HG03064 (cell line): Measurements from ENCODE around the gene ANKFN1.

Source experiments
- ATAC-seq: cut with Tn5 transposase; IDR thresholded peaks from one replicate; pipeline ENCODE4 v1.9.1; 2021; ENCODE audit warnings: low read depth; ENCODE audit not compliant: unreplicated experiment

ANKFN1 gene, protein sequence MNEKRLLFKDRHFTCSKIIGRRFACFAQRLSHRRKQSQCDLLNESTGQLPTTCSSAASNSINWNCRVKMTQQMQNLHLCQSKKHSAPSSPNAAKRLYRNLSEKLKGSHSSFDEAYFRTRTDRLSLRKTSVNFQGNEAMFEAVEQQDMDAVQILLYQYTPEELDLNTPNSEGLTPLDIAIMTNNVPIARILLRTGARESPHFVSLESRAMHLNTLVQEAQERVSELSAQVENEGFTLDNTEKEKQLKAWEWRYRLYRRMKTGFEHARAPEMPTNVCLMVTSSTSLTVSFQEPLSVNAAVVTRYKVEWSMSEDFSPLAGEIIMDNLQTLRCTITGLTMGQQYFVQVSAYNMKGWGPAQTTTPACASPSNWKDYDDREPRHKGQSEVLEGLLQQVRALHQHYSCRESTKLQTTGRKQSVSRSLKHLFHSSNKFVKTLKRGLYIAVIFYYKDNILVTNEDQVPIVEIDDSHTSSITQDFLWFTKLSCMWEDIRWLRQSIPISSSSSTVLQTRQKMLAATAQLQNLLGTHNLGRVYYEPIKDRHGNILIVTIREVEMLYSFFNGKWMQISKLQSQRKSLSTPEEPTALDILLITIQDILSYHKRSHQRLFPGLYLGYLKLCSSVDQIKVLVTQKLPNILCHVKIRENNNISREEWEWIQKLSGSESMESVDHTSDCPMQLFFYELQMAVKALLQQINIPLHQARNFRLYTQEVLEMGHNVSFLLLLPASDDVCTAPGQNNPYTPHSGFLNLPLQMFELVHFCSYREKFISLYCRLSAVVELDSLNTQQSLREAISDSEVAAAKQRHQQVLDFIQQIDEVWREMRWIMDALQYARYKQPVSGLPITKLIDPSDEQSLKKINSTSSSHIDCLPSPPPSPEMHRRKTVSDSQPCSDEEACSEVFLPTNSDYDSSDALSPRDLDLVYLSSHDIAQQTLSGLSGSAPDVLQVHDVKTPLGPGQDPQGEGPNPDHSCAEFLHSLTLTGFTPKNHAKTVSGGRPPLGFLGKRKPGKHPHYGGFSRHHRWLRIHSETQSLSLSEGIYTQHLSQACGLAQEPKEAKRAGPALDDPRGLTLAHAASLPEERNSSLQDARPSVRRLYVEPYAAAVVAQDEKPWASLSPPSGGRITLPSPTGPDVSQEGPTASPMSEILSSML

DNA sequence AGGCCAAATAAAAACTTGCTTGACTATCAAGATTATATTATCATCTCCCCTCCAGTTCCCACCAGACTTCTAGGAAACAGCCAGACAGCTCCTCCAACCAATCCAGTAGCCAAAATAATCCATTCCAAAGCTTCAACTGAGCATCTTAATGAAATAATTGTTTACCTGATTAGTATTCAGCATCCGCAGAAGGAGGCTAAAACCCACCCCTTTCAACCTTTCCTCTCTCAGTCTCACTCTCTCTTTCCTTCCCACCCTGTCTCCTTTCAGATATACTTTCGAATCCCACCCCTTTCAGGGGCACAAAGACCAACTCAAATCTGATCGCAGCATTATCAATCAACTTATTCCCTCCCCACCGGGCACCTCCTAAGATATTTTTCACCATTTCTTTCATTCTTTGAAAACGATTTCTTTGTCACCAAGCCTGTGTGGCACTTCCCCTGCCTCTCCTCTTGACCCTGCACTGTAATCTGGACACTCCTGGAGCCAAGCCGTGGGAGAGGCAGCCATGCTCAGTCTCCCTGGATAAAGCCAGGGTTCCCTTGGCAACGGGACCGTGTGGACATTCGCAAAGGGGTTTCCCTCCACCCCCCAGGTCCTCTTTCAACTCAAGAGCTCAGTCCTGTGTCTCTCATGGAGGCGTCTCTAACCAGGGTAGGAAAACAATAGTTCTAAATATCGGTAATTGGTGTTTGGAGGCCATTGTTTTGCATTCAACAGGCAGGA, at the start of gene ANKFN1:
TSS of gene ANKFN1 (plus strand) at position 602 of the 729 bp plus-strand sequence. CDS start 59,193 bp downstream, outside the sequence.
- no peak for ATAC-seq

DNA sequence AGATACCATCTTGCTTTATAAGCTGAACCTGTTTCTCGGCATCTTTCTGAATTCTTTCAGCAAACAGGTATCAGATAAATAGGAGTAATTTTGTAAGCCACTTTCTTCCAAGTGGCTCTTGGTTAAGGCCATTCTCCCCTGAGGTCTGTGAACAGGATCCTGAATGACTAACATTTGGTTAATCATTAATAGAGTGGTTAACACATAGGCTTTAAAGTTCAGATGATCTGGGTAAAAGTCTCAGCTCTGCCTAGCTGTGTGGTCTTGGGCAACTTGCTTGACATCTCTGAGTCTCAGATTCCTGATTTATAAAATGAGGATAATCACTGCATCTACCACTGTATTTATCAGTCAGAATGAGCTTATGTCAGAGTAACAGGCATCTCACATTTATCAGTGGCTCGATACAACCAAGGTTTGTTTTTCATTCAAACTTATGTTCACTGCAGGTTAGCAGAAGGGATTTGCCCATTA, 44.4 kb upstream of the ANKFN1 start:
- ATAC-seq: no peak

DNA sequence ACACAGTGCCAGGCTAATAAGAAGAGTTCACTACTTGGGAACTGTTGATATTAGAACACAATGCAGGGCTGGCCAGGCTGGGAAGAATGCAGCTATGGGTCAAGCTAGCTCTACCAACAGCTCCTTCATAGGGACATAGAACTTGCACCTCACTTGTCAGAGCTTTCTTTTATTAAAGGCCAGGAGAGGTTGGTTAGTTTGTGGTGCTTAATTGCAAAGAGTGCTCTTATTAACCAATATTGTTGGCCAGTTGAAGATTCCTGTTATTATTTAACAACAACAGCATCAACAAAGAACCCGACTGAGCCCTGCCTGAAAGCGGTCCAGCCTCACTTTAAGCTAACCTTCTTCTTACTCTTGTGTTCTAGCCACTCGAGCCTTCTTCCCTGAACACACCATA, 43.4 kb upstream of the ANKFN1 start:
- ATAC-seq: no peak

DNA sequence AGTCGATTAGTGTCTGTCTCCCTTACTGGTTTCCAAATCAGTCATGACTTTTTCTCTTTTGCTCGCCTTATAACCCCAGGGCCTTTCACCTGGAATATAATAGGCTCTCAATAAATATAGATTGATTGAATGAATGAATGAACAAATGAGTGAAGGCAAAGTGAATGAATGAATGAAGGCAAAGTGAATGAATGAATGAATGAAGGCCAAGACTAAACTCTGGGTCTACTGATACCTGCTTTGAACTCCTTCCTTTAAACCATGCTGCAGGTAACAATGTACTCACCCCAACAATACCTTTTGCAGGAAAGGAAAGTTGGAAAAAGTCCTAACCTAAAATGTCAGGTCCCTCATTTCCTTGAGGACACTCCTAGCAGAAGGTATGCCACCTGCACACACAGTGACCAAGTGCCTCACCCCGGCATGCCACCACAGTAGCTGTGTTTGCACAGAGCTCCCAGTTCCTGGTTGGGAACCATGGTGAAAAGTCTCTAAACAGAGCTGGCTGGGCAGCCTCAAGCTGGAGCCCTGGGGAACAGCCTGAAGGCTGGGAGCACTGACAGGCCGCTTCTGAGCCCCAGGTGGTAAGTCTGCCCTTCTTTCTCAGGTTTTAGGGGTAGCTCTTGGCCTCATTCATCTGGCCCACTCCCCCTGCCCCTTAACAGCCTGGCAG, 42.7 kb upstream of the ANKFN1 start:
- ATAC-seq: no peak

DNA sequence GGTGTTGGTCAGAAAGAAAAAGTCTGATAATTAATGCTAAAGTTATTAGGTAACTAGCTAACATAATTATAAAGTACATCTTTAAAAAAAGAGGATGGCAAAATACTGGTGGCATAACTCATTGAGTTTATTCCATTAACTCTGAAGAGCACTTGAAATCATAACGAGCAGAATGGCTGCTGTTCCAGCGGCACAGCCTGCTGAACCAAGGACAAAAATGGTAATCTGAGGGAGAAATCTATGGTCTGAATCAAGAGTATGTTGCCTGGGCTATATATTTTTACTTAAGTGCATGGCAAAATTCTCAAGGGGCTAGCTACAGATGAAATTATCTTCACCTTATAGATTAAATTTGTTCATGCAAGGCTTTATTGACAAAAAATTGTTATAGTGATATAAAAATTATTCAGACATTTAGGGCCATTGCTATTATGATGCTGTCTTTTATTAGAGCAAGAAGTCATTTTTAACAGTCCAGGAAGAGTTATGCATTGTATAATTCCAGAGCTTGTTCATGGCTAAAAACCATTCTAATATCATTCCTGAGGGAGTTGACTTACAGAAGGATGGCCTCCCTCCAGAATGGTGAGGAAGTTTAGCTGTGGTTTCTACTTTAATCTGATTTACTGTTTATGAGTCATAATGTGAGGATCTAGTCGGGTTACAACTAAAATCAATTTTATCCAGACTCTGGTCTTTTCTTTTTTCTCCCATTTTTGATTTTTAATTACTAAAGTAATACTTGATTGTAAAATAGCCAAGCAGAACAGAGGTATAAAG, 41.4 kb upstream of the ANKFN1 start:
- ATAC-seq: no peak

DNA sequence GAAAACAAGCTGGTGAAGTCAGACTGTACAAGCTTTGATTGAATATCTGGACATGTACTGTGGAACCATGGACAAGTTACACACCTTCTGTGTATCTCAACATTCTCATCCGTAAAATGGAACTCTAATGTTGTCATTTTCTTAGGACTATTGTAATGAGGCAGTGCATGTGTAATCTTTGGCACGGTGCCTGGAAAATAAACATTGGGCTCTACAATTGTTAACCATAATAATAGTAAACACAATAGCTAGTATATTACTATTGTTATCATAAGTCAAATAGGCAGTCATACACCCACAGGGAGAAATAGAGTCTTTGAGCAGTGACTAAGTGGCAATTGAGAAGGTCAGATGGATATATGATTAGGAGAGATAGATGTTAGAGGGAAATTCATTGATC, 39.8 kb upstream of the ANKFN1 start:
- no peak for ATAC-seq

DNA sequence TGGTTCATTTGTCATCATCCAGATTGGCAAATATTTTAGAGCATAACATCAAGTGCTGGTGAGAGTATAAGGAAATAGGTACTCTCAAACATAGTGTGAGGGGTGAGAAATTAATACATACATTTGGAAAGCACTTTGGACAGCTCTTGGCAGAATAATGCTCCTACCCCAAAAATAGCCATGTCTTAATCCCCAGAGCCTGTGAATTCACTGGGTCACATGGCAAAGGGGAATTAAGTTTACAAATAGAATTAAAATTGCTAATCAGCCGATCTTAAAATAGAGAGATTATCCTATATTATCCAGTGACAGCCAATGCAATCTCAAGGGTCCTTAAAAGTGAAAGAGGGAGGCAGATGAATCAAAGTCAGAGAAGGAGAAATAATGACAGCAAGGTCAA, 38.8 kb upstream of the ANKFN1 start:
- ATAC-seq: no peak

DNA sequence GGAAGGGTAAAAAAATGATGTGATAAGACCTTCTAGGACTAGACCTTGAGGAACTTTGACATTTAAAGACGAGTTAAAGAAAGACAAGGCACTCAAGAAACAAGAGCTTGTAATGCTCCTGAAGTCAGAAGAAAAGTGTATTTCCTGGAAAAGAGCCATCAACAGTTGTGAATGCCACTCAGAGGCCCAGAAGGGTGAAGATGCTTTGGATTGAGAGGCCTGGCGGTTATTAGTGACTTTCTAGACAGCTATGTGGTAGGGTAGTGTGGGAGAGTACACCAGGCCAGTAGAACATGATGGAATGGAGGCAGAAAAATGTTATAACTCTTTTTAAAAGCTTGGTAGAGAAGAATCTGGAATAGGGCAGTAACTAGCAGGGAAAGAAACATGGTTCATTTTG, 34.1 kb upstream of the ANKFN1 start:
- ATAC-seq: no peak

DNA sequence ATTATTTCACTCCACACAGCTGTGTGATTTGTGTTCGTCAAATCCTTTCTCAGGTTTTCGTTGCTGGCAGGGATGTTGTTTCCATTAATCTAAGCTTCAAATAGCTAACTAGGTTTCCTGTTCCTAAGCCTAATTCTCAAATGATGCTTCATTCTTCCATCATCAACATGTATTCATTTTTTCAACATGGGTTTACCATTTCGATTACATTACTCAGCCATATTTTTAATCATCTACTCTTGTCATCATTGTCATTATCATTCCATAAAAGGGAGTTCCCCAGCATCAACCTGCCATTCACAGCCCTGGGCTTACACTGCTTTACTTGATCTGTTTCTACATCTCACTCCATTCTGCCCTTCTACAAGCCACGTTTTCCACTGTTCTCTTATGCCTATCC, 33.3 kb upstream of the ANKFN1 start:
- ATAC-seq: no peak

DNA sequence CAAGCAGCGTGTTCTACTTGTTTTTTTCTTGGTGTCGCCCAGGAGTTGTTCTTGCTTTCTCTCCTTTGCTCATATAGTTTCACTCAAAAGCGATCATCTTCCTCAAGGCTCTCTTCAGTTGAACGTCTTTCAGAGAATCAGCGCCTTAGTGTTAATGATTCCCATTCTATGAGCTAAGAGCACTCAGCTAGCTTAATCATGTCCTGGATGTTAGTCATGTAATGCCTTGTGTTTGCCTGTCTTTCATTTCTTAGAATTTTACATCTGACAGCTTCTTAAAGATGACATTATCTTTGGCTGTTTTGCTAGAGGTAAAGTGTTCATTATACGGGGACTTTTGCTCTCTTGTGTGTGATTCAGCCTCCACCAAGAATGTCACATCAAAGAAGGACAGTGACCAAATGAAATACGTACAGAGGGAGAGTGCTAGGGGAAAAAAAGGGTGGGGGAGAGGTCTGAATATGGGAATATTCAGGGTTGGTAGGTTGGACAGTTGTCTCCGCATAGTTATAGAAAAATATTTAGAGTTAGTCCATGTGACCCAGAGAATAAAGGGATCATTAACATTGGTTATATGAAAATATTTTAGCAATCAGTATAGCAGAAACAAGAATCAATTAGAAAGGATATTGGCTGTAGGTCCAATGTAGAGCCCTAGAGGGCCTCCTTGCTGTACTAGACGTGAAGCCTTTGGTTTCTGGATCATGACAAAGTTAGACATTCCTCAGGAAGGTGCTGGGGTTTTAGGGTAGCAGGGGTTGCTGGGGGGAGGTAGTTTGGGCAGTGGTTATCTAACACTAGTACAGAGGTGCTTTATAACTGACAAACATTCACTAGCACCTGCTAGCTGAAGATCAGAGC, 31.9 kb upstream of the ANKFN1 start:
- ATAC-seq: no peak

DNA sequence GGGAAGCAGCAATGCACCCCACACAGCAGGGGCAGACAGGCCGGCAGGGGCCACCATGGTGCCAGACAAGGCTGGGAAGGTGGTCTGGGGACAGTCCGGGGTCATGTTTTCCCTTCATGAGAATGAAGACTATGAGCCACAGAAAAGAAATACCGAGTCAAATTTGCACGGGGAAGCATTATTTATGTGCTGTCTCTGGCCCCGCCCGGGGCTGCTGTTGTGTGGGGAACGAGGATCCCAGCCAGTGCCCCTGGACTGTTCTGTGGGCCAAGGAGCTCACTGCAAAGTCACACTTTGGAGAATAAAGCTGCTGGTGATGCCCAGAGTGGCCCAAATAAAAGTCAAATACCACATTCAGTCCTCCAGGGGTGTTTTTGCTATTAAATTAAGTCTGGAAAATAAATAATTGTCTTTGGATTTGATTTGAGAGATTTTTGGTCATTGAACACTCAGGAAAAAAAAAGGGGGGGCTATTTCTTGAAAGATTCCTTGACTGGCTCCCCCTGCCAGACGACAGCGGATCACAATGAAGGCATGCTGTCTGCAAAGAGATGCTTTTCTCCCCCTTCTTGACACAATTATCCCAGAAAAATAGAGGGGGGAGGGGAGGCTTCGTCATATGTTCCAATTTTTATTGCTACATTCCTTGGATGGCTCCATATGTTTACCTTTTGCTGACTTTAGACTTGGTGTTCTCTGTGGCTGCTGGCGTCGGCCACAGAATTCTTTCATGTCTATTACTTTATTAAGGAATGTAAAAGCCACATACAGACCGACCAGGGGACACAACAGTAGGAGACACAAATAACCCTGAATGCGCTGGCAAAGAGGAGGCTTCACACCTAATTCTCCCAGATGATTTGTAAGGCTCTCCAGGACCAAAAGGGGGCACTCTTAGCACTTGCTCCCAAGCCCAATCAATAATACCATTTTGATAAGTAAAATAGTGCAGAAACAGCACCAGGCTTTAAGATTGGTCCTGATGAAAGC, 27.1 kb upstream of the ANKFN1 start:
- no peak for ATAC-seq

DNA sequence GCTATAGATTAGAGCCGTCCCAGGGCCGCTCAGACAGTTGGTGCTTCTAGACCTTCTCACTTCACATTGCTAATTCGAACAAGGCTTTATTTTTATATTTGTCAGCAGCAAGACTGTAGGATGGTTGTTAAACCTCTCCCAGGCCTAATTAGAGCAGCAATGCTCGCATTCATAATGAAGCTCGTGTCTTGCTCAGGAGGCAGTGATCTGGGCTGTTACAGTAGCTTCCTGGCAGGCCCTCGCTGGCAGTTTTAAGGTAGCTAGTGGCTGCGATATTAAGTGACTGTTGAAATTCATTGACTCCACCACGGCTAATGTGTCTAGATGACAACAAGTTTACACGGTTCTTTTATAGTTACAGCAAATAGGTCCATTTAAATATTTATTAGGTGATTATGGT, 23.2 kb upstream of the ANKFN1 start:
- no peak for ATAC-seq

DNA sequence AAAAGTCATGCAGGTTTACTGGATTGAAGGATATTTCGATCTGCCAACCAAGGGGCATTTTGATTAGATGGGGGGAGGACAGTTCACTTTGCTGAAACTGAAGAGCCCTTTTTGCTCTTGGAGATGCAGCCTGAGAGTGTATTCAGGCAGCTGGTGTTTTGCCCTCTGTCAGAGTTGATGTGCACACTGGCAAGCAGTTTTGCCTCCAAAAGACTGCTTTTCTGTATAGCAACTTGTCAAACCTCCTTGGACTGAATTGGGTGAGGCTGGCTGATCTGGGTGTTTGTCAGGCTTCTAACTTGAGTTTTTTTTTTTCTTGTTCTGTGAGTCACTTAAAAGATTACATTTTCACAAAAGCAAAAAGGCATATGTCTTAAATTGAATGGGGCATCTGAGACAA, 22.6 kb upstream of the ANKFN1 start:
- ATAC-seq: no peak

DNA sequence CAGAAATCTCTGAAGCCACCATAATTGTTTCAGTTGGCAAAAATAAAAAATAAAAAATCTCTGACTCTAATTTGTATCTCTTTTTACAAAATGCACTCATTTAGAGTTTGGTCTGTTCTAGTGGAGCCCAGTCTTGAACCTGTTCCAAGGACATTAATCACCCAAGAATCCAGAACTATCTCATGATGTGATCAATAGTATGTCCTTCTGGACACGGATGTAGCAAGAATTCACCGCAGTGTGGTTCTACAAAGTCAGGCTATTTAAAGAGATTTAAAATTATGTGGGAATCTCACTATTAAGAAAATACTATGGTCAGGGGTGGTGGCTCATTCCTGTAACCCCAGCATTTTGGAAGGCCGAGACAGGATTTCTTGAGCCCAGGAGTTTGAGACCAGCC, 21.8 kb upstream of the ANKFN1 start:
- ATAC-seq: no peak

DNA sequence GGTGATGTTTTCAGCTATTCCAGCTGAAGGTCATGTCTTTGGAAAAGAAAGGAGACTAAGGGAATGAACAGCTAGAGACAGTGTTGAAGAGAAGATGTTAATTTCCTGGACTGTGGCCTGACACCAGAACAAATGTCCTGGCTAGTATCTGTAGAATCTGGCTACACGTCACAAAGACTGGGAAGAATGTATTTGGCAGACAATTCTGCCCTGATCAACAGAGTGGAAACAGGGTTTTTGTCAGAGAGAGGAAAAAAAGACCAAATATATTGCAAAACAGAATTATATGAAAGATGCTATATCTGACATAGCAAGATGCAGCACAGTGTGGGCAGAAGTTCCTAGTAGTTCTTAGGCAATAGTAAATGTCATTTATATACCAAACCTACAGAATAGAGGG, 17.0 kb upstream of the ANKFN1 start:
- ATAC-seq: no peak

DNA sequence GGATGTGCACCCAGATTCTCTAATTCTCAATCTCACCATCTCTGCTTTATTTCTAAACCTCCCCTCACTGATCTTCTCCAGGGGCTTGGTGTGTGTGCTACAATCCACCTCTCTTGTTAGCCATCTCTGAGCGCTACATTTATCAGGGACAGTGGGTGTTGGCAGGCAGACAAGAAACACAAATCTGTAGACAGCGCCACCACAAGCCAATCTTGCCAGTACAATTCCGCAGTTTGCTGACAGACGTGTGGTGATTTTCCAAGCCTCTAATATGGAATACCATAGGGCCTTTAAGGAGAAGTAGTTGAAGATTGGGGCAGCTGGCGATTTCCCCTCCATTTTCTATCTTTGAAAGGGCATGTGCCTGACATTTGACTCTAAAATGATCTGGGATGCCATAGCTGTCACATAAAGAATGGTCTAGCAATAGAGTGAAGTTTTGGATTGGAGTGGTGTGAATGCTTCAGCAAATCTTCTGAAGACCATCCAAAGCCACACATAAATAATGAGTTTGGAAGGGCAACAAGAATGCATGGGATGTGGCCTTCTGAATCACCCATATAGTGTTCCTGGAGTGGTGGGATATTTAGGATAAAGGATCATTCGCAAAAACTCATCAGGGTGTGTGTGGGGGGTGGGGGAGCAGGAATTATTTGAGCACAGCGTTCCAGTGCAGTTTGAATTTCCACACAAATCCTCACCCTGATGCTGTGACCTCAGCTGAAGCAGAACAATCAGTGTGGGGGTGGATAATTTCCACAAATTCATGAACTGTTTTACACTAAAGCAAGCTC, 12.0 kb upstream of the ANKFN1 start:
- no peak for ATAC-seq
